NCI-H82 (cell line): ENCODE measurements around the gene THYN1.
A peak's percentile ranks its signal among the peaks of the same experiment; 100 is the strongest.
"Not testable (repeated sequence)": the region's sequence is repeated elsewhere in the genome, so short reads cannot be mapped to it uniquely, and the experiment has no call there.

Source experiments
- DNase-seq: peaks from one replicate; lab custom pipeline; 2025; lab: John Stamatoyannopoulos, UW

The THYN1 gene

GRCh38 chr11:134253188-134253993 is at the start of gene THYN1, which contains the start of gene ACAD8:
TSS of gene THYN1 (minus strand) at chr11:134253352. CDS start at chr11:134252882, 470 bp downstream.
TSS of gene ACAD8 (plus strand) at chr11:134253568. CDS start at chr11:134253601, 33 bp downstream.
- DNase-seq, result peak; percentile 98

GRCh38 chr11:134294664-134295063 is 41.5 kb upstream of the THYN1 start:
- DNase-seq, result no peak

DNA sequence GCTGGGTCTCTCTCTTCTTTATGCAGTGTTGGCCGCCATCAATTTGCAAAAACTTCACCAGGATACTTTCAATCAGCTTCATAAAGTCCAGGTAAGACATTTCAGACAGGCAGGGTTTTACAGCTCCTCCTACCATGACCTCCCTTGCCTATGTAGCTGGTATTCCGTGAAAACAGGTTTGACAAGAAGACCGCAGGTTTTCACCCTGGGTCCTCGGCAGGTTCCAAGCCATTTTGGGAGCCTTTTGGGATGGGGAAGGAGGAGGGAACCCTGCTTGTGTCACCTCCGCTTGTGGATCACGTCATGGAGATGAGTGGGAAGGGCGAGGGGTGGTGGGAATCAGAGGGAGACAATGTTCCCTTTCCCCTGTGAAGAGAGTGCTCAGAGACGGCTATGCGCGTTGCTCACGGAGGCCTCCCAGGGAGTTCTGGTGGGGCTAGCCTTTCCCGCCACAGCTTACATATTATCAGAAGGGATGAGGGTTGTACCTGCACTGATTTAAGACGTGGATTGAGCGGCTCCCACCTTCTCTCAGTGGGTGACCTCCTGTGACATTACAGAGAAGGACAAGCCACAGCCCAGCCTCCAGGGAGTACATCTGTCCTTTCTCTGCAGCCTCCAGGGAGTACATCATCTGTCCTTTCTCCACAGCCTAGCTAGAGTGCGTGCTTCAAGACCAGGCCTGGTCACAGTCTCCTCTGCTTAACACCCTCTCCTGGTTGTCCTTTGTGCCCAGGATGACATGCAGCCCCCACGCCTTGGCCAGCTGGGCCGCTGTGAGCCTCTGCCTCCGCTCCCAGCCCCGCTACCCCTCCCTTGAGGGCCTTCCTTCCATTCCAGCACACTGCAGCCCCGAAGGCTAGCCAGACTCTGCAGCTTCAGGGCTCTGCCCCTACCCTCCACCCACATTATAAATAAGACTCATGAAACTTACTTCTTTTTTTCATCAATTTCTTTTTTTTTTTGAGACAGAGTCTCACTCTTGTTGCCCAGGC is 40.3 kb upstream of the THYN1 start:
- DNase-seq, result no peak

GRCh38 chr11:134292661-134293060 is 39.5 kb upstream of the THYN1 start:
- DNase-seq, result no peak

- DNase-seq, result no peak
Observed at GRCh38 chr11:134291196-134291595, 38.0 kb upstream of the THYN1 start.

DNA sequence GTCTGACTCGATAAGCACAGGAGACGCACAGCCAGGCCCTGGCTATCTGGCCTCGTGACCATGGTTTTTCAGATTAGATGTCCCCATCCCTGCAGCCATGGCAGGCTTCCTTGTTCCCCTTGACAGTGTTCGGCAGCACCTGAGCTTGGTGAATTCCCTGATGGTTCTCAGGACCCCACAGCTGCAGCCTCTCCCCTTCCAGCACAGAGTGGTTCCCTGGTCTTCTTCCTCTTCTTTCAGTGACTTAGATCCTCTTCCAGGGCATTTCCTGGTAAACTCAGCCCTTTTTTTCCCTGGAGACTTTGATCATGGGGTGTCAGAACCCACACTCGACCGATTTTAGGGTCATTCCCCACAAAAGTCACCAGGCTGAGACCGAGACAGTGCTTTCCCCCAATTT is 37.5 kb upstream of the THYN1 start:
- no peak for DNase-seq

GRCh38 chr11:134289789-134290188 is 36.6 kb upstream of the THYN1 start:
- DNase-seq, result no peak

DNA sequence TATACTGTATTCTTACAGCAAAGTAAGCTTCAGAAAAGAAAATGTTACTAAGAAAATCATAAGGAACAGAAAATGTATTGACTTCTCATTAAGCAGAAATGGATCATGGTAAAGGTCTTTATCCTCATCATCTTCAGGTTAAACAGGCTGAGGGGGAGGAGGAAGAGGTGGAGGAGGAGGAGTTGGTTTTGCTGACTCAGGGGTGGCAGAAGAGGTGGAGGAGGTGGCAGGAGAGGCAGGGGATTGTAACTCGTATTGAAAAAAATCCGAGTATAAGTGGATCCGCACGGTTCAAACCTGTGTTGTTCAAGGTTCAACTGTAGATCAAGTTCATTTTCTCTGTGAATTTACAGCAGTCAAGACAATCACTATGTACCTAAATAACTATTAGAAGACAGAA is 36.0 kb upstream of the THYN1 start:
- no peak for DNase-seq

- no peak for DNase-seq
Observed at GRCh38 chr11:134288486-134288885, 35.3 kb upstream of the THYN1 start.

GRCh38 chr11:134287561-134287960 is 34.4 kb upstream of the THYN1 start:
- no peak for DNase-seq

- not testable (repeated sequence) for DNase-seq
Observed at GRCh38 chr11:134284349-134284748, 31.2 kb upstream of the THYN1 start.

DNA sequence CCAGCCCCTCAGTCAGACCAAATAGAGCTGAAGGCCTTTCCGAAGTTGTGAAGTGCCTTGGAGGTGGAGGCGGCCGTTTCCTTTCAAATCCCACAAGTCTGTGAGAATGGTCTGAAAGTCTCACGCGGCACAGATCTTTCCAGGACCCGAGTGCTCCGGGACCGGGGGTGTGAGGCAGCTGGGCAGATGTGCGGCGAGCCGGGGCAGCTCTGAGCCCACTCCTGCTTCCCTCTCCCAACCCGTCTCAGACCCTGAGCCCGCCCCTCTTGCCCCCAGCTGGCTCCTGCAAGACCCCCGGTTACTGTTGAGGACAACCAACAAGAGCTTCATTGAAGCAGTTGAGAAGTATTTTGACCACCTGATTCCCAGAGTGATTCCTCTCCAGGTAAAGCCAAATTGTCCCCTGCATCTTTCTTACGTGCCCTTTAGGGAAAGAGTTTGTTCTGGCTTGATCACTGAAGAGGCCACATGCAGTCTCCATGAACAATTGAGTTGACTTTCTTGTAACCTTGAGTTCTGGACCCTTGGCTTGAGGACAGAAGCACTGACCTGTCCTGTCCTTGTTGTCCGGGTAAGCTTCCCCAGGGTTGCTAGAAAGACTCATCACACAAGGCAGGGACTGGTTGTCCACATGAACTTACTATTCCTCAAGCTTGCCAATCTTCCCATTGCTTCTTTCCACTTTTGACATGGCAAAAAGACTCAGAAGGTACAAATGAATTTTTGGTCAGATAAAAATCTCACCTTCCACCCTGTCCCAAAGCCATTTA is 30.5 kb upstream of the THYN1 start:
- DNase-seq, result no peak

DNA sequence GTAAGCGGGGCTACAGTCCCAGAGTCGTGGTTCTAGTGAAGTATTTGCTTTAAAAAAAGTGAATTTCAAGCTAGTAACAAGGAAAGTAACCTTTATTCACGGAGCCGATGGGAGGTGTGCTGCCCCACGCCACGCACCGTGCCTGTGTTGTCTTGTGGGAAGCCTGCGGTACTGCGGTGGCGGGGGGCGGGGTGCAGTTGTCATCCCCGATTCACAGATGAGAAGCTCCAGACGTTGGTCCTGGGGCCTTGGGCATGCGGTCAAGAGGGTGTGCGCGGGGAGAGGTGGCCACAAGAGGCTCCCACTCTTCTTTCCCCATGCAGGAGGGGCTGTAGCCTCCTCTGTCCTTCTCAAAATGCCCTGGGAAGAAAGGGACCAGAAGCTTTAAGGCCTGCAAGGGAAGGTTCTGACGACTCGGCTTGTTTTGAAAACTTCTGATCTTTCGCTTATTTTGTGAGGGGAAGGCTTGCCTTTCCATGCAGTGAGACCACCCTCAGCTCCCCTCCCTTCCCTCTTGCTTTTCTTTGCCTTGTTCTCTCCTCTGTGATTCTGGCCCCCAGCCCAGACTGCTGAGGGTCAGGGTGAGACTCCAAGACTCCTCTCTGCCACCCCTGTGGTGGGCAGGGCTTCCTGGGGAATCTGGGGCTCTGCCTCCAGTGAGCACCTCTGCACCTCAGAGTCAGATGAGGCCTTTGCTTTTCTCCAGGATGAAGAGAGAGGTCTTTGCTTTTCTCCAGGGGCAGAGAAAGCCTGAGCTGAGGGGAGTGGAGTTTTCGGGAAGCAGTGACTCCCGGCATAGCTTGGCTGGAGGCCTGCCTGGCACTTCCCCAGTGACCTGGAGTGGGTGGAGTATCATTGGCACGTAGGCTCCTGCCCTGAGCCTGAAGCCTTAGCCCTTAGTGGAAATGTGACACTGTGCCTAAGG is 29.2 kb upstream of the THYN1 start:
- no peak for DNase-seq

DNA sequence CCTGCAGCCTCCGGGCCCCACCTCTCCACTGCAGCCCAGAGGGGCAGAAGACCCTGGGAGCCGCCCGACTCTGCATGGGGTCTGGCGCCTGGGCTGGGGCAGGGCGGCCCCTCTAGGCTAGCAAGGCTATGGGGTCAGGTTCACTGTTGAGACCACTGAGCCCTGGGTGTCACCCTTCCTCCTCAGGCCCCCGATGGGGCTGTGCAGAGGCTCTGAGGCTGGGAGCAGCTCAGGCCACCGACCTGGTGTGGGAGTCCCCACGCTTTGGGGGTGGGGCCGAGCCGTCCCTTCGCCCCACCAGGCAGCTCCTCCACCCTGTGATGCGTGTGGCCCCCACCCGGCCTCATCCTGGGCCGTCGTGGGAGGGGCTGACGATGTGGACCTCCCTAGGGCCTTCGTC is 28.5 kb upstream of the THYN1 start:
- not testable (repeated sequence) for DNase-seq

- no peak for DNase-seq
Observed at GRCh38 chr11:134278356-134278755, 25.2 kb upstream of the THYN1 start.

DNA sequence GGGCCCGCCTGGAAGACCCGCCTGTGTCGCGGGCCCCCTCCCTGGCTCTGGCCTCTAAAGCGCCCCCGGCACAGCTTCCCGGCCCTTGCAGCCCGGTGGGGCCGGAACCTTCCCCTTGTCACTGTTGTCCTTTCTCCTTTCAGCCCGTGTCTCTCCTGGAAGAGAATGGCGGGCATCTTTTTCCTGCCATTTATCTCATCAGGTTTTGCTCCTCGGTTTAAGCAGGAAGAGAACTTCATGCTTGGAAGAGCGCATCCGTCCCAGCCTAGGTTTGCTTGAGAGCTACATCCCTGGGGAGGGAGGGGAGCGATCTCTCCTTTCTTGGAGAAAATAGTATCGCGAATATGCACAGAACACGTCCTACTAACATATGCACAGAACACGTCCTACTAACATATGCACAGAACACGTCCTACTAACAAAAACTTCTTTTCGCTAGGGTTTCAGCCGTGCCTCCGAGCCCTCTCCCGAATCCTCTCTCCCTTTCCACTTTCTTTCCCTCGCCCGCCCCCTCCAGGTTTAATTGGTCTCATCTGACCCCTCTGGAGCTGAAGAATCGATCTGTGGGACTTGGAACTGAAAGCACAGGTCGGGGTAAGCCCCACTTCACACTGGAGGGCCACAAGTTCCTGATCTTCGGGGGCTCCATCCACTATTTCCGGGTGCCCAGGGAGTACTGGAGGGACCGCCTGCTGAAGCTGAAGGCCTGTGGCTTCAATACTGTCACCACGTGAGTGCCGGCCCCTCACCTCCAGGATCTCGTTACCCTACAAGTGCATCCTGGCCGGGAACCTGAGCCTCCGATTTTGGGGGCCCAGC is 24.2 kb upstream of the THYN1 start:
- DNase-seq, result no peak

- no peak for DNase-seq
Observed at GRCh38 chr11:134276396-134277182, 23.4 kb upstream of the THYN1 start.

DNA sequence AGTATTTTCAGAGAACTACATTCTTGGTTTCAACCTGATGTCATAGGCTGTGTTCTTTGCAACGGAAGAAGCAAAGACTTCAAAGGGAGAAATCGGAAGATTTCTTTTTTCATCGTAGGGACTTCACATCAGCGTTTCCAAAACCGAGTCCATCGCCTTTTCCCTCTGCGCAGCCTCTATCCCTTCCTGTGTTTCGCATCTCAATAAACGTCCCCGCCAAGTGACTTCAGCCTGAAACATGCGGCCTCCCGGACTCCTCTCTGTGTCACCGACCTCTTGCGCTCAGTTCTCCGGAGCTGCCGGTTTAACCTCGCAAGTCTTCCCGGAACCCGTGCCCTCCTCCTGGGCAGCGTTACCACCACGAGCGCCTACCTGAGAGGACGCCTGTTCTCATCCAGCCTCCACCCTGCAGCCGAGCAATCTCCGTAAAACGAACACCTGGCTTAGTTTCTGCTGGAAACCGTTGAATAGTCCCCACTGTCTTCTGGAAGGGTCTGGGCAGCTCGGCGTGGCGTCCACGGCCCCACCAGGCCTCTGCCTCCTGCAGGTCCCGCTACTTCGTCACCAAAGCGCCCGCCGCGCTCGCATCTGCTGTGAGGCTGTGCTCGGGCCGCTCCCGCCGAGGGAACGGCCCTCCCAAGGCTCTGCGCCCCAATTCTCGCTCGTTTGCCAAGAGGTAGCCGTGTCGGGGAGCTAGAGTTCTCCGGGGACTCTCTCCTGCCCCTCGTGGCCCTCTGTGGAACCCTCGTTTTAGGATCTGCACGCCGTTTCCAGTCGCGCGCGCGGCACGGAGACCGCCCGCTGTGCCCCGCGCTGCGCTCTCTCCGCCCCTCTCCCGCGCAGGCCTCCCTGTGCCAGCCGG is 22.6 kb upstream of the THYN1 start, which contains the start of gene GLB1L3:
Gene GLB1L3, plus strand, starts transcription at position 846 of the 862 bp plus-strand sequence. CDS start 362 bp downstream, outside the sequence.
- DNase-seq, result peak; percentile 21
